ENCODE data around the gene LIMS1.

- no peak for TF ChIP-seq EZH2 (IDR thresholded peaks at IDR 0.05)
- TF ChIP-seq MAX (IDR thresholded peaks at IDR 0.05) = no peak
- TF ChIP-seq EZH2phosphoT487 (IDR thresholded peaks at IDR 0.05; ENCODE audit: borderline replicate concordance) = no peak
- TF ChIP-seq, protein P1, sequence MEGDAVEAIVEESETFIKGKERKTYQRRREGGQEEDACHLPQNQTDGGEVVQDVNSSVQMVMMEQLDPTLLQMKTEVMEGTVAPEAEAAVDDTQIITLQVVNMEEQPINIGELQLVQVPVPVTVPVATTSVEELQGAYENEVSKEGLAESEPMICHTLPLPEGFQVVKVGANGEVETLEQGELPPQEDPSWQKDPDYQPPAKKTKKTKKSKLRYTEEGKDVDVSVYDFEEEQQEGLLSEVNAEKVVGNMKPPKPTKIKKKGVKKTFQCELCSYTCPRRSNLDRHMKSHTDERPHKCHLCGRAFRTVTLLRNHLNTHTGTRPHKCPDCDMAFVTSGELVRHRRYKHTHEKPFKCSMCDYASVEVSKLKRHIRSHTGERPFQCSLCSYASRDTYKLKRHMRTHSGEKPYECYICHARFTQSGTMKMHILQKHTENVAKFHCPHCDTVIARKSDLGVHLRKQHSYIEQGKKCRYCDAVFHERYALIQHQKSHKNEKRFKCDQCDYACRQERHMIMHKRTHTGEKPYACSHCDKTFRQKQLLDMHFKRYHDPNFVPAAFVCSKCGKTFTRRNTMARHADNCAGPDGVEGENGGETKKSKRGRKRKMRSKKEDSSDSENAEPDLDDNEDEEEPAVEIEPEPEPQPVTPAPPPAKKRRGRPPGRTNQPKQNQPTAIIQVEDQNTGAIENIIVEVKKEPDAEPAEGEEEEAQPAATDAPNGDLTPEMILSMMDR (IDR thresholded peaks at IDR 0.05 in 2 of 3, conservative IDR thresholded peaks at IDR 0.05 in 1 of 3; ENCODE audit: borderline replicate concordance in 1 of 3, insufficient read depth in 1 of 3, low read depth in 2 of 3, low read length in 2 of 3) = no peak
- no peak for TF ChIP-seq YY1 (IDR thresholded peaks at IDR 0.05; ENCODE audit: extremely low read depth, insufficient replicate concordance, low read depth, low read length)
- TF ChIP-seq POLR2AphosphoS5 (IDR thresholded peaks at IDR 0.05; ENCODE audit: low read depth, low read length) = no peak
- TF ChIP-seq POLR2A (IDR thresholded peaks at IDR 0.05; ENCODE audit: borderline replicate concordance, extremely low read depth, insufficient read depth, insufficient read length) = no peak
- TF ChIP-seq JUND (IDR thresholded peaks at IDR 0.05) = no peak
- TF ChIP-seq REST (IDR thresholded peaks at IDR 0.05; ENCODE audit: low read depth) = no peak
- TF ChIP-seq SP1 (IDR thresholded peaks at IDR 0.05; ENCODE audit: low read depth) = no peak
Observed at GRCh38 chr2:108535357-108535631, 1.0 kb downstream of the LIMS1 start.
